Mucosa of rectum (tissue), 2 donors: Measurements from ENCODE around the gene MYCL.

Source experiments
- H3K27ac ChIP-seq, 2 donors: one replicate each; pipeline ENCODE4 v1.7.0; 2013; ENCODE audit warnings: inconsistent platforms in 2 of 2, low read depth in 2 of 2, low read length in 2 of 2
- H3K27me3 ChIP-seq, 2 donors: one replicate each; pipeline ENCODE4 v1.7.0; 2013; ENCODE audit warnings: low read length in 2 of 2; ENCODE audit not compliant: control insufficient read depth in 2 of 2, insufficient read depth in 2 of 2
- H3K36me3 ChIP-seq, 2 donors: one replicate each; pipeline ENCODE4 v1.7.0; 2013; ENCODE audit warnings: low read length in 2 of 2; ENCODE audit not compliant: control insufficient read depth in 2 of 2, insufficient read depth in 2 of 2
- H3K4me1 ChIP-seq, 2 donors: one replicate each; pipeline ENCODE4 v1.7.0; 2013; ENCODE audit warnings: low read length in 2 of 2, mild to moderate bottlenecking in 1 of 2; ENCODE audit not compliant: control insufficient read depth in 2 of 2, insufficient read depth in 2 of 2
- H3K4me3 ChIP-seq, 2 donors: one replicate each; pipeline ENCODE4 v1.7.0; 2013; ENCODE audit warnings: low read length in 2 of 2
- H3K9ac ChIP-seq, 2 donors: one replicate each; pipeline ENCODE4 v1.7.0; 2013; ENCODE audit warnings: low read length in 2 of 2, low read depth in 1 of 2, mild to moderate bottlenecking in 1 of 2
- H3K9me3 ChIP-seq, 2 donors: one replicate each; pipeline ENCODE4 v1.7.0; 2013; ENCODE audit warnings: low read length in 2 of 2; ENCODE audit not compliant: control insufficient read depth in 2 of 2
- donor health status: healthy.
- donor health status: Normal muscosa, but diverticular disease.

Gene MYCL

GRCh38 chr1:39899611-39900538 is 1.8 kb downstream of the MYCL start:
- Histone ChIP-seq H3K9me3 (no peaks in the 10 kb centered on the region), H3K36me3 (peaks cover 0 to 2% of the 10 kb centered on the region in 2 donors), H3K4me3 (peak overlapping the region; percentile 78 to 89), H3K27ac (no peak overlapping the region), H3K27me3 (peaks cover 3 to 7% of the 10 kb centered on the region in 2 donors), H3K9ac (peak overlapping the region in 1 of 2 donors; percentile 87), H3K4me1 (peaks cover 11 to 12% of the 10 kb centered on the region in 2 donors)

GRCh38 chr1:39898648-39899603 is 2.8 kb downstream of the MYCL start:
- Histone ChIP-seq H3K27me3 (peaks cover 3 to 7% of the 10 kb centered on the region in 2 donors), H3K4me3 (no peak overlapping the region), H3K9ac (no peak overlapping the region), H3K4me1 (peaks cover 11 to 12% of the 10 kb centered on the region in 2 donors), H3K9me3 (no peaks in the 10 kb centered on the region), H3K27ac (no peak overlapping the region), H3K36me3 (peaks cover 0 to 2% of the 10 kb centered on the region in 2 donors)

- Histone ChIP-seq H3K27ac (no peak overlapping the region), H3K9ac (no peak overlapping the region), H3K36me3 (peaks cover 0 to 2% of the 10 kb centered on the region in 2 donors), H3K27me3 (peaks cover 3 to 4% of the 10 kb centered on the region in 2 donors), H3K4me1 (peaks cover 11 to 12% of the 10 kb centered on the region in 2 donors), H3K4me3 (no peak overlapping the region), H3K9me3 (no peaks in the 10 kb centered on the region)
Measured at GRCh38 chr1:39898191-39898590, 3.5 kb downstream of the MYCL start.

- Histone ChIP-seq H3K4me1 (peaks cover 7 to 10% of the 10 kb centered on the region in 2 donors), H3K27ac (no peak overlapping the region), H3K36me3 (peaks cover 0 to 2% of the 10 kb centered on the region in 2 donors), H3K27me3 (peaks cover 0 to 3% of the 10 kb centered on the region in 2 donors), H3K9ac (no peak overlapping the region), H3K9me3 (no peaks in the 10 kb centered on the region), H3K4me3 (no peak overlapping the region)
Measured at GRCh38 chr1:39896909-39897685, 4.6 kb downstream of the MYCL start.

GRCh38 chr1:39895731-39896480 is 5.8 kb downstream of the MYCL start:
- no peak overlapping the region for H3K9ac ChIP-seq
- no peak overlapping the region for H3K4me3 ChIP-seq
- peaks cover 0 to 3% of the 10 kb centered on the region in 2 donors for H3K27me3 ChIP-seq
- peaks cover 7% of the 10 kb centered on the region in 2 donors for H3K4me1 ChIP-seq
- peaks cover 0 to 2% of the 10 kb centered on the region in 2 donors for H3K36me3 ChIP-seq
- H3K9me3 ChIP-seq, result no peaks in the 10 kb centered on the region
- H3K27ac ChIP-seq, result no peak overlapping the region

GRCh38 chr1:39894884-39895495 is 6.7 kb downstream of the MYCL start:
- Histone ChIP-seq H3K9me3 (no peaks in the 10 kb centered on the region), H3K27me3 (peaks cover 0 to under 1% of the 10 kb centered on the region in 2 donors), H3K36me3 (peaks cover 0 to 2% of the 10 kb centered on the region in 2 donors), H3K4me1 (peaks cover 0 to 3% of the 10 kb centered on the region in 2 donors), H3K4me3 (no peak overlapping the region), H3K27ac (no peak overlapping the region), H3K9ac (no peak overlapping the region)

- peaks cover 0 to 3% of the 10 kb centered on the region in 2 donors for H3K4me1 ChIP-seq
- H3K9ac ChIP-seq, result no peak overlapping the region
- no peak overlapping the region for H3K27ac ChIP-seq
- no peak overlapping the region for H3K4me3 ChIP-seq
- H3K9me3 ChIP-seq, result no peaks in the 10 kb centered on the region
- H3K36me3 ChIP-seq, result peaks cover 0 to 2% of the 10 kb centered on the region in 2 donors
- H3K27me3 ChIP-seq, result no peaks in the 10 kb centered on the region
Measured at GRCh38 chr1:39892601-39893595, 8.8 kb downstream of the MYCL start.

GRCh38 chr1:39890880-39891279 is 10.8 kb downstream of the MYCL start:
- no peak overlapping the region for H3K27ac ChIP-seq
- no peak overlapping the region for H3K9ac ChIP-seq
- no peaks in the 10 kb centered on the region for H3K9me3 ChIP-seq
- no peak overlapping the region for H3K4me3 ChIP-seq
- no peaks in the 10 kb centered on the region for H3K36me3 ChIP-seq
- H3K27me3 ChIP-seq, result no peaks in the 10 kb centered on the region
- H3K4me1 ChIP-seq, result peaks cover 0 to 3% of the 10 kb centered on the region in 2 donors
